Stomach (tissue), 4 donors: ENCODE results near the gene POMP.

Experiments
- EP300 ChIP-seq: sonication (generic); formaldehyde crosslinking; IDR thresholded peaks from one replicate; pipeline ENCODE4 v1.6.1; 2017; ENCODE audit warnings: antibody characterized with exemption
- POLR2A ChIP-seq, 4 donors: fragments of 450-650 bp; IDR thresholded peaks; one replicate each; pipeline ENCODE4 v1.6.1; 2016; ENCODE audit warnings: antibody characterized with exemption in 4 of 4, control low read depth in 2 of 4, mild to moderate bottlenecking in 1 of 4, moderate library complexity in 1 of 4
- TF ChIP-seq, protein P1 (sequence below), 7 experiments: fragments of 450-650 bp in 4 of 7; fragments of 200-600 bp in 3 of 7; sonication (generic) in 3 of 7; IDR thresholded peaks; one replicate each; pipeline ENCODE4 v1.5.1; 2016 to 2019; ENCODE audit warnings: antibody characterized with exemption in 7 of 7, control low read depth in 2 of 7, mild to moderate bottlenecking in 1 of 7

DNA sequence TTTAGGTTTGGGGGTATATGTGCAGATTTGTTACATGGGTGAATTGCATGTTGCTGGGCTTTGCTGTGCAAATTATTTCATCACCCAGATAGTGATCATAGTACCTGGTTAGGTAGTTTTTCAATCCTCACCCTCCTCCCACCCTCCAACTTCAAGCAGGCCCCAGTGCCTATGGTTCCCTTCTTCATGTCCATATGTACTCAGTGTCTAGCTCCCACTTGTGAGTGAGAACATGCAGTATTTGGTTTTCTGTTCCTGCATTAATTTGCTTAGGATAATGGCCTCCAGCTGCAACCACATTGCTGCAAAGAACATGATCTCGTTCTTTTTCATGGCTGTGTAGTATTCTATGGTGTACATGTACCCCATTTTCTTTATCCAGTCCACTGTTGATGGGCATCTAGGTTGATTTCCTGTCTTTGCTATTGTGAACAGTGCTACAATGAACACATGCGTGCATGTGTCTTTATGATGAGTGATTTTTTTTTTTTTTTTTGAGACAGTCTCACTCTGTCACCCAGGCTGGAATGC lies 42.9 kb upstream of the POMP start:
- TF ChIP-seq EP300 (no peak), POLR2A (IDR thresholded peaks at IDR 0.05) (no peak)
- TF ChIP-seq, protein P1, sequence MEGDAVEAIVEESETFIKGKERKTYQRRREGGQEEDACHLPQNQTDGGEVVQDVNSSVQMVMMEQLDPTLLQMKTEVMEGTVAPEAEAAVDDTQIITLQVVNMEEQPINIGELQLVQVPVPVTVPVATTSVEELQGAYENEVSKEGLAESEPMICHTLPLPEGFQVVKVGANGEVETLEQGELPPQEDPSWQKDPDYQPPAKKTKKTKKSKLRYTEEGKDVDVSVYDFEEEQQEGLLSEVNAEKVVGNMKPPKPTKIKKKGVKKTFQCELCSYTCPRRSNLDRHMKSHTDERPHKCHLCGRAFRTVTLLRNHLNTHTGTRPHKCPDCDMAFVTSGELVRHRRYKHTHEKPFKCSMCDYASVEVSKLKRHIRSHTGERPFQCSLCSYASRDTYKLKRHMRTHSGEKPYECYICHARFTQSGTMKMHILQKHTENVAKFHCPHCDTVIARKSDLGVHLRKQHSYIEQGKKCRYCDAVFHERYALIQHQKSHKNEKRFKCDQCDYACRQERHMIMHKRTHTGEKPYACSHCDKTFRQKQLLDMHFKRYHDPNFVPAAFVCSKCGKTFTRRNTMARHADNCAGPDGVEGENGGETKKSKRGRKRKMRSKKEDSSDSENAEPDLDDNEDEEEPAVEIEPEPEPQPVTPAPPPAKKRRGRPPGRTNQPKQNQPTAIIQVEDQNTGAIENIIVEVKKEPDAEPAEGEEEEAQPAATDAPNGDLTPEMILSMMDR (IDR thresholded peaks at IDR 0.05), result no peak
